ENCODE measurements around the gene RUSC2. TPM values are rescaled to one million over a fixed set of nuclear protein-coding genes. Genes with fewer than 3 reads are reported as not detected.
A peak's percentile ranks its signal among the peaks of the same experiment; 100 is the strongest.

The RUSC2 gene
- total and polyA plus RNA-seq, 2 of the 13 experiments (the other 11 are each of a cell fraction or from before 2014, with no cell fraction given) = 2.8 to 3.3 TPM

DNA sequence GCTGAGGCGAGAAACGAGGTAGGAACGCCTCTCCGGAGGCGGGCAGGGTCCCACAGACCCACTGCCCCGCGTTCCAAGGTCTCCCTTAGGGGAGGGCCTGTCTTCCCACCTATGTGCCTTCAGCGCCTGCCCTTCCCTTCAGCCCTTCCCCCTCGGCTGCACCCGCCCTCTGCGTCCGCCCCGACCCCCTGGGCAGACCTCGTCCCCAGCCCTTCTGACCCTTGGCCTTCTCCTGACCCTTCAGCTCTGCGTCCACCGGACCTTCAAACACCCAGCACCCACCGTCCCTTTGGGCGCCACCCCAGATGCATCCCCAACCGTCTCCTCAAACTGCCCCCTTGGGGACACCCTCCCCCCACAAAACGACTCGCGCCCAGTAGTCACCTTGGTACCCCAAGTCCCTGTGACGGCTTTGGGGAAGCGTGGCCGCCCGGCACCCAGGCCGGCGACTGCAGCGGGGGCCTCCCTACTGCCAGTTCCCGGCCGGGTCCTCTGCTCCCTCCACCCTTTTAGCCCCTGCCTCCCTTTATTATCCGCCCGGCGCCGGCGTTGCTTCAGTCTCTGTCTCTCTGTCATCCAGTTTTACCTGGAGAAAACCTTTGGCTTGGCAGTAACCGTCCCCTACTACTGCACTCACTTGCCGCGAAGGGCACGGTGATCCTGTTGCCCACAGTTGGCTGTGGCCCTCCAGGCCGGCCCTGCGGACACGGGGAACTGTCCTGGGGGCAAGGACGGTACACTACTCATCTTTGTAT lies 421 bp downstream of the RUSC2 start (continued):
- TF ChIP-seq, protein P1, sequence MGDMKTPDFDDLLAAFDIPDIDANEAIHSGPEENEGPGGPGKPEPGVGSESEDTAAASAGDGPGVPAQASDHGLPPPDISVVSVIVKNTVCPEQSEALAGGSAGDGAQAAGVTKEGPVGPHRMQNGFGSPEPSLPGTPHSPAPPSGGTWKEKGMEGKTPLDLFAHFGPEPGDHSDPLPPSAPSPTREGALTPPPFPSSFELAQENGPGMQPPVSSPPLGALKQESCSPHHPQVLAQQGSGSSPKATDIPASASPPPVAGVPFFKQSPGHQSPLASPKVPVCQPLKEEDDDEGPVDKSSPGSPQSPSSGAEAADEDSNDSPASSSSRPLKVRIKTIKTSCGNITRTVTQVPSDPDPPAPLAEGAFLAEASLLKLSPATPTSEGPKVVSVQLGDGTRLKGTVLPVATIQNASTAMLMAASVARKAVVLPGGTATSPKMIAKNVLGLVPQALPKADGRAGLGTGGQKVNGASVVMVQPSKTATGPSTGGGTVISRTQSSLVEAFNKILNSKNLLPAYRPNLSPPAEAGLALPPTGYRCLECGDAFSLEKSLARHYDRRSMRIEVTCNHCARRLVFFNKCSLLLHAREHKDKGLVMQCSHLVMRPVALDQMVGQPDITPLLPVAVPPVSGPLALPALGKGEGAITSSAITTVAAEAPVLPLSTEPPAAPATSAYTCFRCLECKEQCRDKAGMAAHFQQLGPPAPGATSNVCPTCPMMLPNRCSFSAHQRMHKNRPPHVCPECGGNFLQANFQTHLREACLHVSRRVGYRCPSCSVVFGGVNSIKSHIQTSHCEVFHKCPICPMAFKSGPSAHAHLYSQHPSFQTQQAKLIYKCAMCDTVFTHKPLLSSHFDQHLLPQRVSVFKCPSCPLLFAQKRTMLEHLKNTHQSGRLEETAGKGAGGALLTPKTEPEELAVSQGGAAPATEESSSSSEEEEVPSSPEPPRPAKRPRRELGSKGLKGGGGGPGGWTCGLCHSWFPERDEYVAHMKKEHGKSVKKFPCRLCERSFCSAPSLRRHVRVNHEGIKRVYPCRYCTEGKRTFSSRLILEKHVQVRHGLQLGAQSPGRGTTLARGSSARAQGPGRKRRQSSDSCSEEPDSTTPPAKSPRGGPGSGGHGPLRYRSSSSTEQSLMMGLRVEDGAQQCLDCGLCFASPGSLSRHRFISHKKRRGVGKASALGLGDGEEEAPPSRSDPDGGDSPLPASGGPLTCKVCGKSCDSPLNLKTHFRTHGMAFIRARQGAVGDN (CRISPR knock-in tag; IDR thresholded peaks at IDR 0.05) = peak; percentile 58
- no peak for TF ChIP-seq FOXK2 (IDR thresholded peaks at IDR 0.05)
- TF ChIP-seq ZNF766 (CRISPR knock-in tag; IDR thresholded peaks at IDR 0.05; ENCODE audit: borderline replicate concordance) = no peak
- no peak for TF ChIP-seq ZNF569 (CRISPR knock-in tag; IDR thresholded peaks at IDR 0.05; ENCODE audit: borderline replicate concordance)
- no peak for TF ChIP-seq ZNF772 (CRISPR knock-in tag; IDR thresholded peaks at IDR 0.05)
- TF ChIP-seq, protein P2, sequence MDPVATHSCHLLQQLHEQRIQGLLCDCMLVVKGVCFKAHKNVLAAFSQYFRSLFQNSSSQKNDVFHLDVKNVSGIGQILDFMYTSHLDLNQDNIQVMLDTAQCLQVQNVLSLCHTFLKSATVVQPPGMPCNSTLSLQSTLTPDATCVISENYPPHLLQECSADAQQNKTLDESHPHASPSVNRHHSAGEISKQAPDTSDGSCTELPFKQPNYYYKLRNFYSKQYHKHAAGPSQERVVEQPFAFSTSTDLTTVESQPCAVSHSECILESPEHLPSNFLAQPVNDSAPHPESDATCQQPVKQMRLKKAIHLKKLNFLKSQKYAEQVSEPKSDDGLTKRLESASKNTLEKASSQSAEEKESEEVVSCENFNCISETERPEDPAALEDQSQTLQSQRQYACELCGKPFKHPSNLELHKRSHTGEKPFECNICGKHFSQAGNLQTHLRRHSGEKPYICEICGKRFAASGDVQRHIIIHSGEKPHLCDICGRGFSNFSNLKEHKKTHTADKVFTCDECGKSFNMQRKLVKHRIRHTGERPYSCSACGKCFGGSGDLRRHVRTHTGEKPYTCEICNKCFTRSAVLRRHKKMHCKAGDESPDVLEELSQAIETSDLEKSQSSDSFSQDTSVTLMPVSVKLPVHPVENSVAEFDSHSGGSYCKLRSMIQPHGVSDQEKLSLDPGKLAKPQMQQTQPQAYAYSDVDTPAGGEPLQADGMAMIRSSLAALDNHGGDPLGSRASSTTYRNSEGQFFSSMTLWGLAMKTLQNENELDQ (CRISPR knock-in tag; IDR thresholded peaks at IDR 0.05; ENCODE audit: borderline replicate concordance) = no peak
- TF ChIP-seq THAP11 (CRISPR knock-in tag; IDR thresholded peaks at IDR 0.05) = no peak
- TF ChIP-seq KAT7 (CRISPR knock-in tag; IDR thresholded peaks at IDR 0.05; ENCODE audit: borderline replicate concordance) = peak; percentile 52; the same call in 1 of the 2 replicates
- TF ChIP-seq ZSCAN12 (CRISPR knock-in tag; IDR thresholded peaks at IDR 0.05) = no peak
- TF ChIP-seq ZNF510 (CRISPR knock-in tag; IDR thresholded peaks at IDR 0.05; ENCODE audit: low read depth) = no peak
- no peak for TF ChIP-seq NFYB (CRISPR knock-in tag; IDR thresholded peaks at IDR 0.05)
- 0 out of 2 replicates have a peak, but pooled peaks have one; percentile 27 for TF ChIP-seq NFE2L1 (CRISPR knock-in tag; IDR thresholded peaks at IDR 0.05; ENCODE audit: borderline replicate concordance)
- no peak for TF ChIP-seq MED13 (CRISPR knock-in tag; IDR thresholded peaks at IDR 0.05)
- TF ChIP-seq ARNTL (CRISPR knock-in tag; IDR thresholded peaks at IDR 0.05) = no peak
- TF ChIP-seq HHEX (CRISPR knock-in tag; IDR thresholded peaks at IDR 0.05) = no peak
- no peak for TF ChIP-seq ZNF567 (CRISPR knock-in tag; IDR thresholded peaks at IDR 0.05; ENCODE audit: borderline replicate concordance)
- TF ChIP-seq, protein P3, sequence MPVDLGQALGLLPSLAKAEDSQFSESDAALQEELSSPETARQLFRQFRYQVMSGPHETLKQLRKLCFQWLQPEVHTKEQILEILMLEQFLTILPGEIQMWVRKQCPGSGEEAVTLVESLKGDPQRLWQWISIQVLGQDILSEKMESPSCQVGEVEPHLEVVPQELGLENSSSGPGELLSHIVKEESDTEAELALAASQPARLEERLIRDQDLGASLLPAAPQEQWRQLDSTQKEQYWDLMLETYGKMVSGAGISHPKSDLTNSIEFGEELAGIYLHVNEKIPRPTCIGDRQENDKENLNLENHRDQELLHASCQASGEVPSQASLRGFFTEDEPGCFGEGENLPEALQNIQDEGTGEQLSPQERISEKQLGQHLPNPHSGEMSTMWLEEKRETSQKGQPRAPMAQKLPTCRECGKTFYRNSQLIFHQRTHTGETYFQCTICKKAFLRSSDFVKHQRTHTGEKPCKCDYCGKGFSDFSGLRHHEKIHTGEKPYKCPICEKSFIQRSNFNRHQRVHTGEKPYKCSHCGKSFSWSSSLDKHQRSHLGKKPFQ (CRISPR knock-in tag; IDR thresholded peaks at IDR 0.05; ENCODE audit: insufficient replicate concordance) = no peak
- TF ChIP-seq ELF3 (CRISPR knock-in tag; IDR thresholded peaks at IDR 0.05) = no peak
- no peak for TF ChIP-seq JUND (CRISPR knock-in tag; IDR thresholded peaks at IDR 0.05)
- TF ChIP-seq, protein P4, sequence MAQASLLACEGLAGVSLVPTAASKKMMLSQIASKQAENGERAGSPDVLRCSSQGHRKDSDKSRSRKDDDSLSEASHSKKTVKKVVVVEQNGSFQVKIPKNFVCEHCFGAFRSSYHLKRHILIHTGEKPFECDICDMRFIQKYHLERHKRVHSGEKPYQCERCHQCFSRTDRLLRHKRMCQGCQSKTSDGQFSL (CRISPR knock-in tag; IDR thresholded peaks at IDR 0.05) = no peak
- TF ChIP-seq ESRRA (CRISPR knock-in tag; IDR thresholded peaks at IDR 0.05; ENCODE audit: low read depth) = no peak
- TF ChIP-seq IRF2 (CRISPR knock-in tag; IDR thresholded peaks at IDR 0.05) = 0 out of 2 replicates have a peak, but pooled peaks have one; percentile 30
- no peak for TF ChIP-seq TEAD2 (CRISPR knock-in tag; IDR thresholded peaks at IDR 0.05)
- TF ChIP-seq ZNF33B (CRISPR knock-in tag; IDR thresholded peaks at IDR 0.05) = no peak
